Vagina (tissue), 2 donors: ENCODE results near the gene LAMTOR4.
"Not testable (repeated sequence)": the region's sequence is repeated elsewhere in the genome, so short reads cannot be mapped to it uniquely, and the experiment has no call there.

Experiments
- POLR2AphosphoS5 ChIP-seq, 2 donors: sonication (generic); formaldehyde crosslinking; IDR thresholded peaks; one replicate each; pipeline ENCODE4 v1.9.0; 2017; ENCODE audit warnings: antibody characterized with exemption in 2 of 2, mild to moderate bottlenecking in 2 of 2, low read depth in 1 of 2; ENCODE audit not compliant: insufficient read depth in 1 of 2
- TF ChIP-seq, protein P1 (sequence below), 3 experiments: fragments of 450-650 bp in 2 of 3; fragments of 200-600 bp in 1 of 3; sonication (generic) in 1 of 3; IDR thresholded peaks; one replicate each; pipeline ENCODE4 v1.5.1; 2017 to 2019; ENCODE audit warnings: antibody characterized with exemption in 3 of 3, mild to moderate bottlenecking in 2 of 3, moderate library complexity in 2 of 3

DNA sequence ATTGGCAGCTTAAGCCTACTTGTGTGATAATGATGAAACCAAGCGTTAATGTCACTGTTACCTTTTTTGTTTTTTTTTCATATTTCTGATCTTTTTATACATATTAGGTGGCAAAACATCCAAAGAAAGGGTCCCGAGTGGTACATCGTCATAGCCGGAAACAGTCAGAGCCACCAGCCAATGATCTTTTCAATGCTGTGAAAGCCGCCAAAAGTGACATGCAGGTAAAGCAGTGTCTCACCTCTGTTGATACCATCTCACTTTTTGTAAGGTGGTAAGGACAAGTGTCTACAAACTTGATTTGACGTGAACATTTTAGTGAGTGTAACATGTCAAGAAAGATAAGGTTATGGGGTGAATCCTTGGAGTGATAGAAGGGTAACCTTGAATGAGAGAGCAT, 33.9 kb downstream of the LAMTOR4 start:
- TF ChIP-seq, protein P1, sequence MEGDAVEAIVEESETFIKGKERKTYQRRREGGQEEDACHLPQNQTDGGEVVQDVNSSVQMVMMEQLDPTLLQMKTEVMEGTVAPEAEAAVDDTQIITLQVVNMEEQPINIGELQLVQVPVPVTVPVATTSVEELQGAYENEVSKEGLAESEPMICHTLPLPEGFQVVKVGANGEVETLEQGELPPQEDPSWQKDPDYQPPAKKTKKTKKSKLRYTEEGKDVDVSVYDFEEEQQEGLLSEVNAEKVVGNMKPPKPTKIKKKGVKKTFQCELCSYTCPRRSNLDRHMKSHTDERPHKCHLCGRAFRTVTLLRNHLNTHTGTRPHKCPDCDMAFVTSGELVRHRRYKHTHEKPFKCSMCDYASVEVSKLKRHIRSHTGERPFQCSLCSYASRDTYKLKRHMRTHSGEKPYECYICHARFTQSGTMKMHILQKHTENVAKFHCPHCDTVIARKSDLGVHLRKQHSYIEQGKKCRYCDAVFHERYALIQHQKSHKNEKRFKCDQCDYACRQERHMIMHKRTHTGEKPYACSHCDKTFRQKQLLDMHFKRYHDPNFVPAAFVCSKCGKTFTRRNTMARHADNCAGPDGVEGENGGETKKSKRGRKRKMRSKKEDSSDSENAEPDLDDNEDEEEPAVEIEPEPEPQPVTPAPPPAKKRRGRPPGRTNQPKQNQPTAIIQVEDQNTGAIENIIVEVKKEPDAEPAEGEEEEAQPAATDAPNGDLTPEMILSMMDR (IDR thresholded peaks at IDR 0.05) = not testable (repeated sequence)
- not testable (repeated sequence) for TF ChIP-seq POLR2AphosphoS5 (IDR thresholded peaks at IDR 0.05; ENCODE audit: insufficient read depth in 1 of 2, low read depth in 1 of 2)
